ENCODE results near the gene BABAM2.

GRCh38 chr2:28281739-28282138 is 391.2 kb downstream of the BABAM2 start:
- TF ChIP-seq CTCF (conservative IDR thresholded peaks at IDR 0.05; ENCODE audit: low read length): no peak
- no peak for TF ChIP-seq EZH2phosphoT487 (IDR thresholded peaks at IDR 0.05; ENCODE audit: borderline replicate concordance, low read depth, low read length)
